IgD-negative memory B cell (primary cell): ENCODE data around the gene NPR3. TPM values are rescaled to one million over a fixed set of nuclear protein-coding genes. Genes with fewer than 3 reads are reported as not detected.

Experiments used
- H3K27ac Mint-ChIP-seq, 3 donors: one replicate each; pipeline ENCODE4 v1.8.0; 2020 to 2022; ENCODE audit warnings: mild to moderate bottlenecking in 3 of 3, mixed read lengths in 3 of 3, moderate library complexity in 1 of 3
- H3K27me3 Mint-ChIP-seq: one replicate; pipeline ENCODE4 v1.8.0; 2021; ENCODE audit warnings: mixed read lengths
- H3K36me3 Mint-ChIP-seq: one replicate; pipeline ENCODE4 v1.8.0; 2020; ENCODE audit warnings: mild to moderate bottlenecking, mixed read lengths
- H3K4me1 Mint-ChIP-seq, 3 donors: one replicate each; pipeline ENCODE4 v1.8.0; 2020 to 2022; ENCODE audit warnings: mixed read lengths in 3 of 3, mild to moderate bottlenecking in 1 of 3
- H3K4me3 Mint-ChIP-seq, 4 donors: one replicate each; pipeline ENCODE4 v1.8.0; 2020 to 2022; ENCODE audit warnings: mild to moderate bottlenecking in 4 of 4, mixed read lengths in 4 of 4, moderate library complexity in 3 of 4
- H3K9me3 Mint-ChIP-seq, 3 donors: one replicate each; pipeline ENCODE4 v1.8.0; 2020 to 2021; ENCODE audit warnings: mixed read lengths in 3 of 3, mild to moderate bottlenecking in 1 of 3
- polyA plus RNA-seq: library from polyadenylated mRNA; unstranded; fragments of 300-500 nt; fragmentation: Illumina TruSeq; gene quantifications from one replicate; pipeline ENCODE4 v1.2.3, GENCODE V29; 2021

Gene NPR3
- polyA plus RNA-seq, 1 donor from 2014 or later: not detected

- no peaks in the 10 kb centered on the region for H3K4me1 Mint-ChIP-seq
- no peak overlapping the region for H3K4me3 Mint-ChIP-seq
- H3K27ac Mint-ChIP-seq: no peak overlapping the region
- no peaks in the 10 kb centered on the region for H3K36me3 Mint-ChIP-seq
- peaks cover 3 to 8% (median 3%) of the 10 kb centered on the region in 3 donors for H3K9me3 Mint-ChIP-seq
- peaks cover 5% of the 10 kb centered on the region for H3K27me3 Mint-ChIP-seq
Observed at GRCh38 chr5:32765266-32765665, 54.1 kb downstream of the NPR3 start.

- Mint-ChIP-seq H3K4me3 (no peak overlapping the region), H3K27ac (no peak overlapping the region), H3K4me1 (no peaks in the 10 kb centered on the region), H3K27me3 (peaks cover 5% of the 10 kb centered on the region), H3K9me3 (peaks cover 0 to 8% (median 0%) of the 10 kb centered on the region in 3 donors), H3K36me3 (no peaks in the 10 kb centered on the region)
Observed at GRCh38 chr5:32767948-32768467, 56.9 kb downstream of the NPR3 start.

GRCh38 chr5:32769711-32770110 lies 58.6 kb downstream of the NPR3 start:
- H3K4me1 Mint-ChIP-seq: no peaks in the 10 kb centered on the region
- H3K4me3 Mint-ChIP-seq: no peak overlapping the region
- H3K27ac Mint-ChIP-seq: no peak overlapping the region
- H3K9me3 Mint-ChIP-seq: peaks cover 0 to 3% (median 2%) of the 10 kb centered on the region in 3 donors
- H3K36me3 Mint-ChIP-seq: no peaks in the 10 kb centered on the region
- H3K27me3 Mint-ChIP-seq: peaks cover 5% of the 10 kb centered on the region

- H3K4me3 Mint-ChIP-seq: no peak overlapping the region
- H3K9me3 Mint-ChIP-seq: peaks cover 0 to 3% (median 2%) of the 10 kb centered on the region in 3 donors
- no peak overlapping the region for H3K27ac Mint-ChIP-seq
Observed at GRCh38 chr5:32770444-32770843, 59.3 kb downstream of the NPR3 start.

GRCh38 chr5:32771037-32771436 lies 59.9 kb downstream of the NPR3 start:
- Mint-ChIP-seq H3K27ac (no peak overlapping the region), H3K9me3 (peaks cover 0 to 3% (median 2%) of the 10 kb centered on the region in 3 donors), H3K36me3 (no peaks in the 10 kb centered on the region), H3K27me3 (peaks cover under 1% of the 10 kb centered on the region), H3K4me3 (no peak overlapping the region), H3K4me1 (no peaks in the 10 kb centered on the region)

More at GRCh38 chr5:32770444-32770843, 59.3 kb downstream of the NPR3 start:
- Mint-ChIP-seq H3K4me1 (no peaks in the 10 kb centered on the region), H3K36me3 (no peaks in the 10 kb centered on the region), H3K27me3 (peaks cover 2% of the 10 kb centered on the region)

GRCh38 chr5:32773944-32774343 lies 62.8 kb downstream of the NPR3 start:
- Mint-ChIP-seq H3K9me3 (peaks cover 0 to 7% (median 2%) of the 10 kb centered on the region in 3 donors), H3K4me1 (no peaks in the 10 kb centered on the region), H3K4me3 (no peak overlapping the region), H3K27me3 (peaks cover 3% of the 10 kb centered on the region), H3K36me3 (no peaks in the 10 kb centered on the region), H3K27ac (no peak overlapping the region)

- Mint-ChIP-seq H3K4me3 (no peak overlapping the region), H3K4me1 (no peaks in the 10 kb centered on the region), H3K27ac (no peak overlapping the region), H3K36me3 (no peaks in the 10 kb centered on the region), H3K27me3 (peaks cover 3% of the 10 kb centered on the region), H3K9me3 (peaks cover 0 to 4% (median 2%) of the 10 kb centered on the region in 3 donors)
Observed at GRCh38 chr5:32776200-32776599, 65.1 kb downstream of the NPR3 start.

- no peak overlapping the region for H3K27ac Mint-ChIP-seq
- H3K4me1 Mint-ChIP-seq: no peaks in the 10 kb centered on the region
- no peaks in the 10 kb centered on the region for H3K36me3 Mint-ChIP-seq
- H3K27me3 Mint-ChIP-seq: peaks cover 3% of the 10 kb centered on the region
- H3K9me3 Mint-ChIP-seq: peaks cover 0 to 4% (median 2%) of the 10 kb centered on the region in 3 donors
- no peak overlapping the region for H3K4me3 Mint-ChIP-seq
Observed at GRCh38 chr5:32777222-32777621, 66.1 kb downstream of the NPR3 start.

DNA sequence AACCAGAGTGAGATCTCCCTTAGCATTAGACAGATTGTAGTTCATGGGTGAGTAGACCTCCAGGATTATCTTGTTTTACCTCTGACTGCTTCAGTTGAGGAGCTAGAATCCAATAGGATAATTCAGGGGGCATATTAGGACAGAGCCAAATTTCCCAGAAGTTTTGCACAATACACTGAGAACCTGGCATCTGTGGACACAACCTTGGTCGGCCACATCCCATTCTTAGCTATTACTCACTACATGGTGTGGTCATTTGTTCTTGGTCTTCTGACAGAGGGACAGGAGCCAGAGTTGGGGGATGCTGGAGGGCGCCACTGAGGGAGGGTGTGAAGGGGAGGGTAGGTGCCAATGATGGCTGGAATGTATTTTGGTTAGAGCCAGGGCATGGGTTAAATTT lies 66.6 kb downstream of the NPR3 start:
- Mint-ChIP-seq H3K27me3 (peaks cover 3% of the 10 kb centered on the region), H3K36me3 (no peaks in the 10 kb centered on the region), H3K9me3 (peaks cover 0 to 4% (median 2%) of the 10 kb centered on the region in 3 donors), H3K4me1 (no peaks in the 10 kb centered on the region), H3K4me3 (no peak overlapping the region), H3K27ac (no peak overlapping the region)

DNA sequence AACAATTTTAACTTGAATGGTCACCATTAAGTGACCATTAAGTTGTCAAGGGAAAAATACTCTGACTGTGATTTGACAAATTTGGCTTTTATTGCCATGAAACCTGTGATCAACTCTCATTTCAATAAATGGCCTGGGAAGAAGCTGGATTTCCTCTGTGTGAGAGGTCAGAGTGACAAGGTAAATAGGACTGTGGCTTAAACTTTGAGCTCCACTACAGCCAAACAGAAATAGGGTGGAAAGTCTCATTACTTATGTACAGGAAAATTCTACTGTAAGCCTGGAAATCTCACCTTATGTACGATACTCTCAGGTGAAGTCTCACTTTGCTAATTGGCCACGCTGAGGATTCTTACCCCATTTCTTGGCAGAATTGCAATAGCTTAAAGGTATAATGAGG lies 67.3 kb downstream of the NPR3 start:
- peaks cover 3% of the 10 kb centered on the region for H3K27me3 Mint-ChIP-seq
- H3K27ac Mint-ChIP-seq: no peak overlapping the region
- H3K4me1 Mint-ChIP-seq: no peaks in the 10 kb centered on the region
- no peaks in the 10 kb centered on the region for H3K36me3 Mint-ChIP-seq
- no peak overlapping the region for H3K4me3 Mint-ChIP-seq
- H3K9me3 Mint-ChIP-seq: peaks cover 1 to 4% (median 2%) of the 10 kb centered on the region in 3 donors

- peaks cover 0 to 4% (median 2%) of the 10 kb centered on the region in 3 donors for H3K9me3 Mint-ChIP-seq
- H3K4me3 Mint-ChIP-seq: no peak overlapping the region
- peaks cover 3% of the 10 kb centered on the region for H3K27me3 Mint-ChIP-seq
- H3K27ac Mint-ChIP-seq: no peak overlapping the region
- H3K36me3 Mint-ChIP-seq: no peaks in the 10 kb centered on the region
- no peaks in the 10 kb centered on the region for H3K4me1 Mint-ChIP-seq
Observed at GRCh38 chr5:32779754-32780415, 68.8 kb downstream of the NPR3 start.

DNA sequence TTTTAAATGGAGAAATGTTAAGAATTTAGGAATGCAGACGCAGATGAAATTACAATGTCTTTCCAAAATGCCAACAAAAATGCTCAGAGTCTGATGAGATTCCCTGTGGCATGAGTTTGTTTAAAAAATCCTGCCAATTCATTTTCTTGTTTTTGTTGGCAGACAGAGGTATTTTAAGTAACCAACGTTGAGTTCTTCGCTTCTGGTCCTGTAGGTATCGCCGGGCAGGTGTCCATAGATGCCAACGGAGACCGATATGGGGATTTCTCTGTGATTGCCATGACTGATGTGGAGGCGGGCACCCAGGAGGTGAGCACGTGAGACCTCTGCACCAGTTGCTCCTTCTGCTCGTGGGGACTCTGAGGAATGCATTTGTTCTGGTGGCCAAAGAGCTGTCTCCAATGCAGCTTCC lies 69.4 kb downstream of the NPR3 start:
- Mint-ChIP-seq H3K4me3 (no peak overlapping the region), H3K9me3 (peaks cover 0 to 4% (median 2%) of the 10 kb centered on the region in 3 donors), H3K36me3 (no peaks in the 10 kb centered on the region), H3K27ac (no peak overlapping the region), H3K27me3 (peaks cover 3% of the 10 kb centered on the region), H3K4me1 (no peaks in the 10 kb centered on the region)

GRCh38 chr5:32783661-32784060 lies 72.5 kb downstream of the NPR3 start:
- Mint-ChIP-seq H3K9me3 (peaks cover 0 to 3% (median 2%) of the 10 kb centered on the region in 3 donors), H3K4me3 (no peak overlapping the region), H3K4me1 (no peaks in the 10 kb centered on the region), H3K27me3 (peaks cover 3% of the 10 kb centered on the region), H3K36me3 (no peaks in the 10 kb centered on the region), H3K27ac (no peak overlapping the region)

DNA sequence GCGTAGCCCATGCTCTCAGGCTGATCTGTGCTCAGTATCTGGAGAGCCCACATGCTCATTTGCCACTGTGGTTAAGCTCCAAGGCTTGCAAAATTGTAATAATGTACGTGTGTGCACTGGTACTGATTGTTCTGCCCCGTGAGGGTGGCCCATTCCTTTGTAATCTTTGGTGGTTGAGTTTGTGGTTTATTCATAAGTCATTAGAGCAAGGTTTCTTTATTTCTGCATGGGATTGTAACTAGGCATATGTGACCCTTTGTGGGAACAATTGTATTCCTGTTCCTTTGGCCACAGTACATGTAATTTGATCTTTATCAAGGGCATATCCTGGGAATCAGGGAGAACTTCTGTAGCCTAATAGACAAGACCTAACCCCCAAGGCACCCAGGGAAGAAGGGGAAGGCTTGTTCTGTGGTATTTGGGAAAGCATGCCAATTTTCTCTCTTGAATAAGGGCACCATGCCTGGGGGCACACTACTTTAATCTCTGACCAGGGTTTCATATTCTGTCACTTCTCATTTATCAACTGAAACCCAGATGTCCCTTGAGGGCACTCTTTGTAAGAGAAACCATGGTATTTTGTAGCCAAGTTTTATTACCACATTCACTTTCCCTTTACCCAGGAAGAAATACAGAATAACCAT lies 74.6 kb downstream of the NPR3 start:
- H3K36me3 Mint-ChIP-seq: no peaks in the 10 kb centered on the region
- no peak overlapping the region for H3K27ac Mint-ChIP-seq
- peaks cover 0 to 3% (median 2%) of the 10 kb centered on the region in 3 donors for H3K9me3 Mint-ChIP-seq
- no peak overlapping the region for H3K4me3 Mint-ChIP-seq
- H3K4me1 Mint-ChIP-seq: no peaks in the 10 kb centered on the region
- H3K27me3 Mint-ChIP-seq: peaks cover 3% of the 10 kb centered on the region

DNA sequence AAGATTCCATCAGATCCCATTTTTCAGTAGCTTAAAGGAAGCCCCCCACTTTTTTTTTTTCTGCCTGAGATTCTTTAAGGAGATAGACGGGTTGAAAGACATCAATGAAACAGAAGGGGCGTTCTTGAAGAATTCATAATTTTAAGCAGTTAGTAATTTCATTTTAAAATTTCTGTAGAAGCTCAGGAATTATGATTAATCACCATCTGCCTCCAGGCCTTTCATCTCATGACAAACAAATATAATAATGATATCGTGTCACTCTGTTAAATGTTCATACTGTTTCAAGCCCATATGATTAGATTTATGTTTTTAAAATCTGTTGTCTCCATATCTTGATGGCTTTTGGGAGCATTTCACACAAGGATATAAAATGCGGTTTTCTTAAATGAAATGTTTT lies 75.2 kb downstream of the NPR3 start:
- Mint-ChIP-seq H3K4me3 (no peak overlapping the region), H3K36me3 (no peaks in the 10 kb centered on the region), H3K9me3 (peaks cover 0 to 3% (median 2%) of the 10 kb centered on the region in 3 donors), H3K27me3 (peaks cover 3% of the 10 kb centered on the region), H3K27ac (no peak overlapping the region), H3K4me1 (no peaks in the 10 kb centered on the region)
